H54 (cell line): ENCODE data around the gene SYDE2.
"Not testable (repeated sequence)": the region's sequence is repeated elsewhere in the genome, so short reads cannot be mapped to it uniquely, and the experiment has no call there.

Experiments used
- DNase-seq: peaks from one replicate; pipeline ENCODE4 v3.0.0; 2011; ENCODE audit warnings: low spot score, mixed read lengths; ENCODE audit not compliant: insufficient read length
- FAIRE-seq: peaks from 3 replicates; lab custom pipeline; 2011; peaks lifted over from hg19 to GRCh38; lab: Jason Lieb, UNC
- POLR2A ChIP-seq: IDR thresholded peaks from 2 replicates; pipeline ENCODE4 v1.6.1; 2011; ENCODE audit warnings: low read depth, mild to moderate bottlenecking, low read length

SYDE2 gene

GRCh38 chr1:85201340-85202091, 700 bp upstream of the SYDE2 start:
- FAIRE-seq (no peak), DNase-seq (peak; percentile 65)
- TF ChIP-seq POLR2A = no peak; the same call in 1 of the 2 replicates

DNA sequence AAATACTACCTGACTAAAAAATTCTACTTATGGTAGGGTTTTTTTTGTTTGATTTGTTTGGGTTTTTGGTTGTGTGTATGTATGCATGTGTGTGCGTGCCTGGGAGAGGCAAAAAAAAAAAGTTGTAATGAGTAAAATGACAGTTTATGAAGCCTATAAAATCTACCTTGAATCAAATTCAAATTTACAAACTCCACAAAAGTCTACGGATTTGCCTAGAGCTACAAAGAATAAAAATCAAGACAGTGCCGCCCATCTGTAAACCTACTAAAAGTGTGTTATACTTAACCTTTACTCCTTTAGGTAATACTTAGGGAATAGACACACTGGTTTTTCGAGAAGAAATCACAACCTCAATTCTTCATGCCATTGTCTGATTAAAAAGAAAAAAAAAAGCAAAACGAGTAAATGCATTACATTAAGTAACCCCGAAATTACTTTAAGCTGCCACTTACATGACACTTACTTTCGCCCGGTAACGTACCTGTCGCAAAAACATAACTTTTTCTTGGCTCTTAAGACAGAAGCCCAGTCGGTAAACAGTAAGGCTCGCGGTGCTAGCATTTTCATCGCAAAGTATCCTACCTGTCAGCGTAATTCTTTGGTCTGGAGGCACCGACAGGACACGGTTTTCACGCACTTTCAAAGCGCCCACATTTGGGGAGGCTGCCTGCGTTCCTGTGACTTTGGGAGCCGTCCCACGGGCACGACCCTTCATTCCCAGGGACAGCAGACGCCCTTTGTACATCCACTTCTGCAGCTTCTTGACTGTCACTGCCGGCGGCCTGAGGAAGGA, 951 bp downstream of the SYDE2 start:
- peak; percentile 15 for FAIRE-seq
- no peak for DNase-seq
- no peak for TF ChIP-seq POLR2A

DNA sequence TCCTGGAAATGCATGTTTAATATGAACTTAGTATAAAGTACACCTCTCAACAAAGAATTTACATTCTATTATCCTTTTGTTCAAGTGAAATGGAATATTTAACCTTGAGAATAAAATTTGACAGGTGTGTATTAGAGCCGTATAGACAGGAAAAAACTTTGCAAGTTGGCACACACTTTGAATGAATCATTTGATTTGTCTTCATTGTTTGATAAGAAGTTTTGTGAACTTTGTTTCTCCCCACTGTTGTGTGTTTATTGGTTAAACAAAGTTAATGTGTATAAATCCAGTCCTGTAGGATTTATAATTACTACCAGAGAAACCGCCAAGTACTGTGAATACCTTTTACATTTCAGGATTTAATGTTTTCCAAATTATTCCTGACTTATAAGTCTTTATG, 2.0 kb downstream of the SYDE2 start:
- peak; percentile 45 for FAIRE-seq
- no peak for TF ChIP-seq POLR2A
- no peak for DNase-seq

- no peak for TF ChIP-seq POLR2A
- DNase-seq = no peak
- FAIRE-seq = no peak
These were observed 4.5 kb downstream of the SYDE2 start for GRCh38 chr1:85196358-85196757.

DNA sequence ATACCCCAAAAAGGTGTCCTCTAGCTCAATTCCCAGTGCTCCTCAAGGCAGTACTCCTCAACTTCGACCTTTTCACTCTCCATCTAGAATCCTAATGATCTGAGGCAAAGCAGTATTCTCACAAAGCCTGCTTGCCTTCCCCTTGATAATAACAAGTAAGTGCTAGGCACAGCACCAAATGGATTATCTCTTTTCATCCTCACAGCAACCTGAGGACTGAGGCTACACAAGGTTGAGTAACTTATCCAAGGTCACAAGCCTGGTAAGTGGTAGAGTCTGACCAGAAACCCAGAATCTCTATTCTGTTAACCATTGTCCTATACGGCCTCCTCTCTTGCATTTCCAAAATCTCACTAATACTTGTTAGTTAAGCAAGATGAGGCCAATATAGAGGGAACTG, 5.1 kb downstream of the SYDE2 start:
- TF ChIP-seq POLR2A = no peak
- DNase-seq = no peak
- FAIRE-seq = peak; percentile 20

- DNase-seq, FAIRE-seq: not testable (repeated sequence)
These were observed 8.7 kb downstream of the SYDE2 start for GRCh38 chr1:85192129-85192528.

- DNase-seq (no peak), FAIRE-seq (no peak)
- TF ChIP-seq POLR2A = no peak
These were observed 11.7 kb downstream of the SYDE2 start for GRCh38 chr1:85189120-85189519.

DNA sequence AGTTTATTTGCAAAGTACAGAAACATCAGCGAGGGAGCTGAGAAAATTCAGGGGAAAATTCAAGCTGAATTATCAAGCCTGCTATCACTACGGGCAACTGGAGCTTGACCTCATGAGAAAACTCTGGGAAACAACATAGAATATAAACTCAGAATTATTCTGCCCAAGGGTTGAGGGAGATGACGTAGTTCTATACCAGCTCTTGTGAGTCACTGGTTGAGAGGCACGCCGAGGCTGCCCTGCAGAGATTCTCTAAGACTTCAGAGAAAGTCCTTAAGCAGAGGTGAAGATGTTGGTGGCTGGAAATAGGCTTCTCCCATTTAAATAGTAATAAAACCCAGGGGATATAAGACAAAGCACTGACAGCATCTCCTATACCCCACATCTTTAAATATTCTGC, 12.3 kb downstream of the SYDE2 start:
- no peak for TF ChIP-seq POLR2A
- DNase-seq = no peak
- FAIRE-seq = no peak

- not testable (repeated sequence) for FAIRE-seq, DNase-seq
These were observed 13.8 kb downstream of the SYDE2 start for GRCh38 chr1:85187021-85187420.

GRCh38 chr1:85184245-85184644, 16.6 kb downstream of the SYDE2 start:
- no peak for DNase-seq
- no peak for TF ChIP-seq POLR2A
- FAIRE-seq = no peak

GRCh38 chr1:85182700-85183099, 18.1 kb downstream of the SYDE2 start:
- no peak for TF ChIP-seq POLR2A
- DNase-seq (no peak), FAIRE-seq (no peak)

GRCh38 chr1:85180869-85181268, 19.9 kb downstream of the SYDE2 start:
- DNase-seq = no peak
- no peak for FAIRE-seq
- TF ChIP-seq POLR2A = no peak

GRCh38 chr1:85179522-85179921, 21.3 kb downstream of the SYDE2 start:
- peak; percentile 15 for FAIRE-seq
- no peak for TF ChIP-seq POLR2A

DNA sequence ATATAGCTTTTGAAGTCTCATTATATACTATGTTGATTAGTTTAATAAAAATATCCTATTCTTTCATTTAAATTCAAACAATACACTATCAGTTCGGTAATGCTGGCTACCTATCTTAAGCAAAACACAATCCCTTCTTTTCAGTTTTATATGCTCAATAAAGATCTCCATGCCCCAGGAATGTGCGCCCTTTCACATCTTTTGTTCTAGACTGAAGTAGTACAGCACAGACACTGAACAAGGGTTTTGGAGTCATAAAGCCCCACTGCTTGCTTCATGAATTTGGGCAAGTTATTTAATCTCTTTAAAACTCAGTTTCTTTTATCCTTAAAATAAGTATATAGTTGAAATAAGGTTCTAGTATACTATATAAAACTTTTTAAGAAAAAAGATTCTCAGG, 22.4 kb downstream of the SYDE2 start:
- TF ChIP-seq POLR2A = no peak
- DNase-seq = no peak
- FAIRE-seq = no peak

More at GRCh38 chr1:85179522-85179921, 21.3 kb downstream of the SYDE2 start:
- DNase-seq = no peak
